ENCODE data around the gene HLX.

HLX gene

GRCh38 chr1:220914283-220915116 is 35.3 kb downstream of the HLX start:
- DNase-seq (ENCODE audit: low spot score in 2 of 2) (no peak), ATAC-seq (replicated peaks; ENCODE audit: extremely low read depth, poor library complexity, severe bottlenecking) (no peak)
- Mint-ChIP-seq H3K27me3 (peaks cover 25% of the 10 kb centered on the region), H3K9me3 (no peaks in the 10 kb centered on the region), H3K36me3 (ENCODE audit: insufficient read depth) (peaks cover 2% of the 10 kb centered on the region), H3K4me3 (no peak overlapping the region), H3K27ac (ENCODE audit: low read depth) (no peak overlapping the region), H3K4me1 (no peaks in the 10 kb centered on the region)

GRCh38 chr1:220915117-220915440 is 35.8 kb downstream of the HLX start:
- H3K27ac Mint-ChIP-seq (ENCODE audit: low read depth): no peak overlapping the region
- H3K4me3 Mint-ChIP-seq: no peak overlapping the region

GRCh38 chr1:220915954-220916353 is 36.7 kb downstream of the HLX start:
- Mint-ChIP-seq H3K9me3 (no peaks in the 10 kb centered on the region), H3K36me3 (ENCODE audit: insufficient read depth) (peaks cover 2% of the 10 kb centered on the region), H3K27me3 (peaks cover 25% of the 10 kb centered on the region), H3K4me1 (no peaks in the 10 kb centered on the region), H3K4me3 (no peak overlapping the region), H3K27ac (ENCODE audit: low read depth) (no peak overlapping the region)
- no peak for DNase-seq (ENCODE audit: low spot score in 2 of 2)
- no peak for ATAC-seq (replicated peaks; ENCODE audit: extremely low read depth, poor library complexity, severe bottlenecking)

More at GRCh38 chr1:220915117-220915440, 35.8 kb downstream of the HLX start:
- ATAC-seq (replicated peaks; ENCODE audit: extremely low read depth, poor library complexity, severe bottlenecking) (no peak), DNase-seq (ENCODE audit: low spot score in 2 of 2) (no peak)
- Mint-ChIP-seq H3K27me3 (peaks cover 25% of the 10 kb centered on the region), H3K9me3 (no peaks in the 10 kb centered on the region), H3K36me3 (ENCODE audit: insufficient read depth) (peaks cover 2% of the 10 kb centered on the region), H3K4me1 (no peaks in the 10 kb centered on the region)

- Mint-ChIP-seq H3K36me3 (ENCODE audit: insufficient read depth) (peaks cover 2% of the 10 kb centered on the region), H3K4me1 (no peaks in the 10 kb centered on the region), H3K27me3 (peaks cover 25% of the 10 kb centered on the region), H3K9me3 (no peaks in the 10 kb centered on the region), H3K4me3 (no peak overlapping the region), H3K27ac (ENCODE audit: low read depth) (no peak overlapping the region)
- no peak for DNase-seq (ENCODE audit: low spot score in 2 of 2)
- ATAC-seq (replicated peaks; ENCODE audit: extremely low read depth, poor library complexity, severe bottlenecking): no peak
These were observed 37.9 kb downstream of the HLX start for GRCh38 chr1:220917101-220917500.

GRCh38 chr1:220917535-220918209 is 38.4 kb downstream of the HLX start:
- no peak overlapping the region for H3K27ac Mint-ChIP-seq (ENCODE audit: low read depth)
- H3K27me3 Mint-ChIP-seq: peaks cover 25% of the 10 kb centered on the region
- H3K4me1 Mint-ChIP-seq: no peaks in the 10 kb centered on the region
- no peak for DNase-seq (ENCODE audit: low spot score in 2 of 2)
- ATAC-seq (replicated peaks; ENCODE audit: extremely low read depth, poor library complexity, severe bottlenecking): no peak
- H3K9me3 Mint-ChIP-seq: no peaks in the 10 kb centered on the region
- H3K36me3 Mint-ChIP-seq (ENCODE audit: insufficient read depth): peaks cover 2% of the 10 kb centered on the region
- H3K4me3 Mint-ChIP-seq: no peak overlapping the region

- no peak for DNase-seq (ENCODE audit: low spot score in 2 of 2)
These were observed 39.2 kb downstream of the HLX start for GRCh38 chr1:220918285-220918951.

GRCh38 chr1:220920967-220921366 is 41.7 kb downstream of the HLX start:
- H3K27ac Mint-ChIP-seq (ENCODE audit: low read depth): no peak overlapping the region
- no peaks in the 10 kb centered on the region for H3K4me1 Mint-ChIP-seq
- H3K9me3 Mint-ChIP-seq: no peaks in the 10 kb centered on the region
- ATAC-seq (replicated peaks; ENCODE audit: extremely low read depth, poor library complexity, severe bottlenecking): no peak
- no peaks in the 10 kb centered on the region for H3K36me3 Mint-ChIP-seq (ENCODE audit: insufficient read depth)
- no peak for DNase-seq (ENCODE audit: low spot score in 2 of 2)
- H3K4me3 Mint-ChIP-seq: no peak overlapping the region
- H3K27me3 Mint-ChIP-seq: peaks cover under 1% of the 10 kb centered on the region

More at GRCh38 chr1:220918285-220918951, 39.2 kb downstream of the HLX start:
- peaks cover 25% of the 10 kb centered on the region for H3K27me3 Mint-ChIP-seq
- no peaks in the 10 kb centered on the region for H3K9me3 Mint-ChIP-seq
- H3K4me3 Mint-ChIP-seq: no peak overlapping the region
- ATAC-seq (replicated peaks; ENCODE audit: extremely low read depth, poor library complexity, severe bottlenecking): no peak
- H3K4me1 Mint-ChIP-seq: no peaks in the 10 kb centered on the region
- peaks cover 2% of the 10 kb centered on the region for H3K36me3 Mint-ChIP-seq (ENCODE audit: insufficient read depth)
- no peak overlapping the region for H3K27ac Mint-ChIP-seq (ENCODE audit: low read depth)

- H3K9me3 Mint-ChIP-seq: no peaks in the 10 kb centered on the region
- no peaks in the 10 kb centered on the region for H3K27me3 Mint-ChIP-seq
- ATAC-seq (replicated peaks; ENCODE audit: extremely low read depth, poor library complexity, severe bottlenecking): no peak
- H3K4me1 Mint-ChIP-seq: no peaks in the 10 kb centered on the region
- H3K27ac Mint-ChIP-seq (ENCODE audit: low read depth): no peak overlapping the region
- H3K36me3 Mint-ChIP-seq (ENCODE audit: insufficient read depth): no peaks in the 10 kb centered on the region
- H3K4me3 Mint-ChIP-seq: no peak overlapping the region
- DNase-seq (ENCODE audit: low spot score in 2 of 2): no peak
These were observed 42.3 kb downstream of the HLX start for GRCh38 chr1:220921498-220921897.

GRCh38 chr1:220921971-220922635 is 42.9 kb downstream of the HLX start:
- H3K9me3 Mint-ChIP-seq: no peaks in the 10 kb centered on the region
- no peaks in the 10 kb centered on the region for H3K4me1 Mint-ChIP-seq
- DNase-seq (ENCODE audit: low spot score in 2 of 2): no peak
- no peaks in the 10 kb centered on the region for H3K36me3 Mint-ChIP-seq (ENCODE audit: insufficient read depth)
- no peak for ATAC-seq (replicated peaks; ENCODE audit: extremely low read depth, poor library complexity, severe bottlenecking)
- no peak overlapping the region for H3K4me3 Mint-ChIP-seq
- no peaks in the 10 kb centered on the region for H3K27me3 Mint-ChIP-seq
- no peak overlapping the region for H3K27ac Mint-ChIP-seq (ENCODE audit: low read depth)

GRCh38 chr1:220922951-220923350 is 43.7 kb downstream of the HLX start:
- H3K9me3 Mint-ChIP-seq: no peaks in the 10 kb centered on the region
- H3K4me1 Mint-ChIP-seq: no peaks in the 10 kb centered on the region
- H3K27me3 Mint-ChIP-seq: no peaks in the 10 kb centered on the region
- no peak for DNase-seq (ENCODE audit: low spot score in 2 of 2)
- no peak overlapping the region for H3K27ac Mint-ChIP-seq (ENCODE audit: low read depth)
- ATAC-seq (replicated peaks; ENCODE audit: extremely low read depth, poor library complexity, severe bottlenecking): no peak
- no peaks in the 10 kb centered on the region for H3K36me3 Mint-ChIP-seq (ENCODE audit: insufficient read depth)
- no peak overlapping the region for H3K4me3 Mint-ChIP-seq

- no peaks in the 10 kb centered on the region for H3K4me1 Mint-ChIP-seq
- DNase-seq (ENCODE audit: low spot score in 2 of 2): no peak
- H3K27me3 Mint-ChIP-seq: no peaks in the 10 kb centered on the region
- H3K27ac Mint-ChIP-seq (ENCODE audit: low read depth): no peak overlapping the region
- no peak for ATAC-seq (replicated peaks; ENCODE audit: extremely low read depth, poor library complexity, severe bottlenecking)
- no peaks in the 10 kb centered on the region for H3K9me3 Mint-ChIP-seq
- H3K4me3 Mint-ChIP-seq: no peak overlapping the region
- no peaks in the 10 kb centered on the region for H3K36me3 Mint-ChIP-seq (ENCODE audit: insufficient read depth)
These were observed 45.2 kb downstream of the HLX start for GRCh38 chr1:220924331-220924970.

GRCh38 chr1:220925707-220926106 is 46.5 kb downstream of the HLX start:
- H3K36me3 Mint-ChIP-seq (ENCODE audit: insufficient read depth): no peaks in the 10 kb centered on the region
- H3K27me3 Mint-ChIP-seq: no peaks in the 10 kb centered on the region
- no peaks in the 10 kb centered on the region for H3K9me3 Mint-ChIP-seq
- H3K27ac Mint-ChIP-seq (ENCODE audit: low read depth): no peak overlapping the region
- DNase-seq (ENCODE audit: low spot score in 2 of 2): no peak
- no peak overlapping the region for H3K4me3 Mint-ChIP-seq
- no peaks in the 10 kb centered on the region for H3K4me1 Mint-ChIP-seq
- no peak for ATAC-seq (replicated peaks; ENCODE audit: extremely low read depth, poor library complexity, severe bottlenecking)

All from central memory CD8-positive, alpha-beta T cell (primary cell).